Astrocyte of the spinal cord (primary cell): Measurements from ENCODE around the gene MYO3B.
"Not testable (repeated sequence)": the region's sequence is repeated elsewhere in the genome, so short reads cannot be mapped to it uniquely, and the experiment has no call there.

Source experiments
- DNase-seq: peaks from one replicate; pipeline ENCODE4 v3.0.0; 2011; ENCODE audit warnings: low read depth, low spot score
- H3K4me3 ChIP-seq: 2 replicates; pipeline ENCODE4 v1.5.1; 2011; ENCODE audit warnings: low read depth, mild to moderate bottlenecking, low read length, moderate library complexity
- CTCF ChIP-seq: IDR thresholded peaks from 2 replicates; pipeline ENCODE4 v1.5.1; 2012; ENCODE audit warnings: low read depth, mild to moderate bottlenecking, low read length, inconsistent platforms
- in situ Hi-C: cut with HindIII; loops from 2 replicates; pipeline ENCODE4 v1.10.0; 2017; ENCODE audit warnings: low sequenced_read_pairs

Gene MYO3B

GRCh38 chr2:170588729-170589128 is 410.8 kb downstream of the MYO3B start:
- no peak for DNase-seq
- TF ChIP-seq CTCF = no peak
- in situ Hi-C loops = no loop called here
- no peak overlapping the region for H3K4me3 ChIP-seq

DNA sequence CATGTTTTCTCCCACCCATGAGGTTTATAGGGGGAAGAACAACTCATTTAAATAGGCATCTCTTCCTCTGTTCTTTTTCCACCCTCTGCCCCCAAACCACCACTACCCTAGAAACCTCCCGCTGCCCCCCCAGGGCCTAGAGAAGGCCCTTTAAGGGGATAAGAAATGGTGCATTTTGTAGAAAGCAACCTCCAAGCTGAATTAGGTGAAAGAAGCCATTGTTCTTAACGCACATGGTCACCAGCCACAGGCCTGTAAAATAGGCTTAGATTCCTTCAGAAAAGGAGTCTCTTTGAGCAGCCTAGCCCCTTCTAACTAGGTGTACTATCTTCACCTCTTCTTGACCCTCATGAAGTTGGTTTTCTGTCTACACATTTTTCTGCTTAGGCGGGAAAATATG is 418.6 kb downstream of the MYO3B start:
- no peak for TF ChIP-seq CTCF
- no peak for DNase-seq
- no peak overlapping the region for H3K4me3 ChIP-seq
- in situ Hi-C loops = no loop called here

DNA sequence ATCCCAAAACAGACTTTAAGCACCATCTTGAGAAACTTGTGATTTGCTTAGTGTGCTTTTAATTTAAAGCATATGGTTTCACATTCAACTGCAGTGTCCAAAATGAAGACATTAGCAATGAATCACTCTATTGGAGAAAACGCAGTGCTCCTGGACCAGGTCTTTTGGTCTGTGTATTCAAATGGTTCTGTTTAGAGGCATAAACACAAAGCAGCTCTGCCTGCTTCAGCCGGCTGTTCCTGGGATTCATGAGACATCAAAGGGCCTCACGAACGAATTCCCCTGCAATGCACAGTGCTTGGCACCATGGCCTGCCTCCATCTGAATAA is 420.1 kb downstream of the MYO3B start:
- DNase-seq = no peak
- no peak for TF ChIP-seq CTCF
- H3K4me3 ChIP-seq = no peak overlapping the region
- in situ Hi-C loops = no loop called here

DNA sequence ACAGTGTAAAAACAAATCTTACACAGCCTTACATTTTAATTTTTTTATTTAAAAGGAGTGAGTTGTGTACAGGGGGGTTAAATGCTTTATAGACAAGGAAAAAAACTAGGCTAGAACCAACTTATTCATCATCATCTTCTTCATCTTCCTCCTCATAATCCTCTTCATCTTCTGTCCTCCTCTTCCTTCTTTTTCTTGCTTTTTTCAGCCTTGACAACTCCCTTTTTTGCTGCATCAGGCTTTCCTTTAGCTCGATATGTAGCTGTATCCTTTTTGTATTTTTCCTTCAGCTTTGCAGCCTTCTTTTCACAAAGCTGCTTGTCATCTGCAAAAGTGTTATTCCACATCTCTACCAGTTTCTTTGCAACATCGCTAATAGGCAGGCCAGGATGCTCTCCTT is 423.5 kb downstream of the MYO3B start:
- in situ Hi-C loops = no loop called here
- no peak for TF ChIP-seq CTCF
- DNase-seq = no peak
- no peak overlapping the region for H3K4me3 ChIP-seq

DNA sequence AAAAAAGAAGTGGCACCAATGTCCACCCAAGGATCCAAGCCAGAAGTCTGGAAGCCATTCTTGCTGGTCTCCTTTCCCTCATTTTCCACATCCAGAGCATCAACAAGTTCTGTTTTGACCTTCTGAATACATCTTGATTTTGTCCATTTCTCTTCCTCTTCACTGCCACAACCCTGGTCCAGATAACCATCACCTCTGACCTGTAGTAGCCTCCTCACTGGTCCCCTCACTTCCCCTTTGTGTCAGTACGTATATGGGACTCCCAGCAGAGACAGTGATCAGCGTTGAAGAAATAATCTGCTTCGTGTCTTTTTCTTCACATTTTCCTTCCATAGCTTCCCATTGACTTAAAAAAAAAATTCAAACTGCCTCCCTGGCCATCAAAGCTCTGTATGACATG is 427.9 kb downstream of the MYO3B start:
- no peak overlapping the region for H3K4me3 ChIP-seq
- in situ Hi-C loops = no loop called here
- no peak for DNase-seq
- no peak for TF ChIP-seq CTCF

DNA sequence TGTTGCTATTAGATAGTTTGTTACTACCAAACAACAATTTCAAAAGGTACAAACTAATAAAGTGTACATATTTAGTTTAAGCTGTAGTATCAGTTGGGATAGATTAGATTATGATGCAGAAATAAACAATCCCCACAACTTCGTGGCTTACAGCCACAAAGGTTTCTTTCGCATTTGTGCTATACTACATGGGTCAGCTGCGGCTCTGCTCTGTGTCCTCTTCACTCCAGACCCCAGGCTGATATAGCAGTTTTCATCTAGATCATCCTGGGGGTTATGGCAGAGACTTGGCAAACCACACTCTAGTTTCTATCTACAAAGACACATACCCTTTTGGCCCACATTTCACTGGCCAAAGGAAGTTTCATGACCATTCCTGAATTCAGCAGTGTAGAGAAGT is 429.2 kb downstream of the MYO3B start:
- no peak for DNase-seq
- no peak for TF ChIP-seq CTCF
- in situ Hi-C loops = no loop called here
- no peak overlapping the region for H3K4me3 ChIP-seq

DNA sequence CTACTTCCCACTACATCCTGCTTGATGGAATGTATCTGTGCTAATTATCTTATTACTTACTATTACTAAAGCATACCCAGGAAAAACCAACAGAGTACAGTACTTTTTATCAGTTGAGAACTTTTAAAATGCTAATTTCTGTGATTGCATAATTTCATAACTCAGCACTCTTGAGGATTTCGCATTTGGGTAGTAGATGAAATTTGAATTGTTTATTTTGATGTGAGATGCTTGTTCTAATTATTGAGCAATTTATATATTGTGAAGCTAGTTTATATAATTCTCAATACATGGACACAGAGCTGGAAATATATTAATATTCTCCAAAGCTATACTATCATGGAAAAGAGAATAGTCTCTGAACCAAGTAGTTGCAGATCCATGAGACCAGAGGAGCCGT is 432.7 kb downstream of the MYO3B start:
- no peak for TF ChIP-seq CTCF
- no peak overlapping the region for H3K4me3 ChIP-seq
- no peak for DNase-seq
- in situ Hi-C loops = no loop called here

GRCh38 chr2:170618948-170619347 is 441.0 kb downstream of the MYO3B start:
- H3K4me3 ChIP-seq, DNase-seq, in situ Hi-C loops: not testable (repeated sequence)

DNA sequence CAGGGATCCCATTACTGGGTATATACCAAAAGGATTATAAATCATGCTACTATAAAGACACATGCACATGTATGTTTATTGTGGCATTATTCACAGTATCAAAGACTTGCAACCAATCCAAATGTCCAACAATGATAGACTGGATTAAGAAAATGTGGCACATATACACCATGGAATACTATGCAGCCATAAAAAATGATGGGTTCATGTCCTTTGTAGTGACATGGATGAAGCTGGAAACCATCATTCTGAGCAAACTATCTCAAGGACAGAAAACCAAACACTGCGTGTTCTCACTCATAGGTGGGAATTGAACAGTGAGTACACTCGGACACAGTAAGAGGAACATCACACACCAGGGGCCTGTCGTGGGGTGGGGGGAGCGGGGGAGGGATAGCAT is 457.1 kb downstream of the MYO3B start:
- H3K4me3 ChIP-seq, in situ Hi-C loops, DNase-seq: not testable (repeated sequence)
